Fibroblast of lung (primary cell): ENCODE data around the gene MICAL3. TPM values are rescaled to one million over a fixed set of nuclear protein-coding genes. Genes with fewer than 3 reads are reported as not detected.

Source experiments
- DNase-seq, 2 donors: peaks; one replicate each; pipeline versions ENCODE4 v3.0.0 to v3.0.0-alpha.2; 2010; ENCODE audit warnings: low read depth in 2 of 2
- H2AFZ ChIP-seq: 2 replicates; pipeline ENCODE4 v1.5.1; 2012; ENCODE audit warnings: low read length, control low read depth, inconsistent platforms
- H3K27ac ChIP-seq: 2 replicates; pipeline ENCODE4 v1.5.1; 2011; ENCODE audit warnings: low read length, control low read depth; ENCODE audit not compliant: insufficient read depth
- H3K27me3 ChIP-seq: 2 replicates; pipeline ENCODE4 v1.5.1; 2011; ENCODE audit warnings: mild to moderate bottlenecking, low read length; ENCODE audit not compliant: control insufficient read depth, insufficient read depth
- H3K36me3 ChIP-seq: 2 replicates; pipeline ENCODE4 v1.5.1; 2011; ENCODE audit warnings: low read length; ENCODE audit not compliant: control insufficient read depth, insufficient read depth
- H3K4me1 ChIP-seq: 2 replicates; pipeline ENCODE4 v1.5.1; 2011; ENCODE audit warnings: low read length; ENCODE audit not compliant: control insufficient read depth, insufficient read depth; ENCODE audit errors: extremely low read depth
- H3K4me2 ChIP-seq: 2 replicates; pipeline ENCODE4 v1.5.1; 2011; ENCODE audit warnings: low read length, control low read depth; ENCODE audit not compliant: insufficient read depth; ENCODE audit errors: extremely low read depth
- H3K4me3 ChIP-seq, 4 experiments: fragments of 200-600 bp in 1 of 4; sonication (generic) in 1 of 4; replicated peaks in 1 of 4; 2 replicates each; pipeline ENCODE4 v1.5.1; 2011 to 2016; ENCODE audit warnings: low read length in 4 of 4, low read depth in 3 of 4, mild to moderate bottlenecking in 3 of 4, control low read depth in 2 of 4, inconsistent platforms in 1 of 4, mixed read lengths in 1 of 4; ENCODE audit not compliant: insufficient read depth in 1 of 4; ENCODE audit errors: control extremely low read depth in 1 of 4
- H3K79me2 ChIP-seq: 2 replicates; pipeline ENCODE4 v1.5.1; 2012; ENCODE audit warnings: mild to moderate bottlenecking, low read length, inconsistent platforms; ENCODE audit not compliant: control insufficient read depth, insufficient read depth
- H3K9ac ChIP-seq: 2 replicates; pipeline ENCODE4 v1.5.1; 2011; ENCODE audit warnings: mild to moderate bottlenecking, low read length, control low read depth; ENCODE audit not compliant: insufficient read depth
- H3K9me3 ChIP-seq: 2 replicates; pipeline ENCODE4 v1.5.1; 2012; ENCODE audit warnings: low read depth, low read length; ENCODE audit not compliant: control insufficient read depth, insufficient read depth
- H4K20me1 ChIP-seq: 2 replicates; pipeline ENCODE4 v1.5.1; 2011; ENCODE audit warnings: low read length; ENCODE audit not compliant: control insufficient read depth, insufficient read depth; ENCODE audit errors: extremely low read depth
- EZH2 ChIP-seq: IDR thresholded peaks from 2 replicates; pipeline ENCODE4 v1.5.1; 2012; ENCODE audit warnings: low read length, control low read depth, mild to moderate bottlenecking; ENCODE audit errors: missing control alignments
- polyA plus RNA-seq, 2 donors: library from polyadenylated mRNA; depleted of rRNA in 1 of 2; stranded (reverse) in 1 of 2; unstranded in 1 of 2; fragments of >200 nt; gene quantifications; 2 replicates each; pipeline ENCODE4 v1.2.1, GENCODE V29; 2011 to 2012; ENCODE audit warnings: missing spikeins in 1 of 2
- total RNA-seq: library from RNA; depleted of rRNA; stranded (reverse); fragments of >200 nt; gene quantifications from 2 replicates; pipeline ENCODE4 v1.2.1, GENCODE V29; 2014
- TF ChIP-seq, protein P1 (sequence below), 2 donors: IDR thresholded peaks in 1 of 2; conservative IDR thresholded peaks in 1 of 2; 1 replicate in 1 of 2; 2 replicates in 1 of 2; pipeline ENCODE4 v1.5.1; 2011 to 2012; ENCODE audit warnings: low read length in 2 of 2, control low read depth in 1 of 2, inconsistent platforms in 1 of 2, low read depth in 1 of 2, mild to moderate bottlenecking in 1 of 2

MICAL3 gene
- total and polyA plus RNA-seq, 2 donors (not counting 1 experiment from before 2014, with no cell fraction given): 10.8 to 22.6 TPM

DNA sequence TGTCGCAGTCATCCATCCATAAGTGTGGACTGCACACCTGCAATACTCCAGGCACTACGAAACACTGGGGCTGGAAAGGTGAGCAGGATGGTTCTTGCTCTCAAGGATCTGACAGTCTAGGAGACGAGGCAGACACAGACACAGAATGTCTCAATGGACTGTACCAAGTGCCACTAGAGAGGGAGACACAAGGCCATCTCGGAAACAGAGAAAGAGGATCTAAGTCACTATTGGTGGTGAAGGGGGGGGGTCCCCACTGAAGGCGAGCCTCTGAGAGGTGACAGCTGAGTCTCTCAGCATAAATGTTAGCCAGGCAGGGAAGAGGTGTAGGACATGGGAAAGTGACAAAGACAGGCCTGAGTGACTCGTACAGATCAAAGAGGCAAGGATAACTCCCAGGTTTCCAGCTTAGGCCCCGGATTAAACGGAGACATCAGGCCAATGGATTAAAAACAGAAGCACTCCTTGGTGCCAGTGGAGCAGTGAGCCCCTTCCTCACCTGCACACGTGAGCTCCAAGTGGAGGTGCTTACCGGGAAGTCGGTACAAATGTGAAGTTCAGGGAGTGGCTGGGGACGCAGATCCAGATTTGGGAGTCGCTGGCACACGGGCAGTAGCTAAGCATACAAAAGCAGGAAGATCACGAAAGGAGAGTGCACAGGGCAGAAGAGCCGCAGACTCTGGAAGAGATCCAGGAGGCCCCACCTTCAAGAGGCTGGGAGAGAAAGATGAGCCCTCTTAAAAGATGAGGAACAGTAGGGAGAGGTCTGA, 117.2 kb downstream of the MICAL3 start:
- Histone ChIP-seq H3K9me3 (no peaks in the 10 kb centered on the region), H3K9ac (no peak overlapping the region), H4K20me1 (no peaks in the 10 kb centered on the region), H3K4me3 (no peak overlapping the region), H3K27me3 (no peaks in the 10 kb centered on the region), H3K4me2 (no peak overlapping the region), H3K4me1 (peaks cover 17% of the 10 kb centered on the region), H3K27ac (no peak overlapping the region), H3K36me3 (no peaks in the 10 kb centered on the region), H3K79me2 (peaks cover 19% of the 10 kb centered on the region), H2AFZ (no peak overlapping the region)
- DNase-seq: no peak
- TF ChIP-seq EZH2: no peak
- TF ChIP-seq, protein P1, sequence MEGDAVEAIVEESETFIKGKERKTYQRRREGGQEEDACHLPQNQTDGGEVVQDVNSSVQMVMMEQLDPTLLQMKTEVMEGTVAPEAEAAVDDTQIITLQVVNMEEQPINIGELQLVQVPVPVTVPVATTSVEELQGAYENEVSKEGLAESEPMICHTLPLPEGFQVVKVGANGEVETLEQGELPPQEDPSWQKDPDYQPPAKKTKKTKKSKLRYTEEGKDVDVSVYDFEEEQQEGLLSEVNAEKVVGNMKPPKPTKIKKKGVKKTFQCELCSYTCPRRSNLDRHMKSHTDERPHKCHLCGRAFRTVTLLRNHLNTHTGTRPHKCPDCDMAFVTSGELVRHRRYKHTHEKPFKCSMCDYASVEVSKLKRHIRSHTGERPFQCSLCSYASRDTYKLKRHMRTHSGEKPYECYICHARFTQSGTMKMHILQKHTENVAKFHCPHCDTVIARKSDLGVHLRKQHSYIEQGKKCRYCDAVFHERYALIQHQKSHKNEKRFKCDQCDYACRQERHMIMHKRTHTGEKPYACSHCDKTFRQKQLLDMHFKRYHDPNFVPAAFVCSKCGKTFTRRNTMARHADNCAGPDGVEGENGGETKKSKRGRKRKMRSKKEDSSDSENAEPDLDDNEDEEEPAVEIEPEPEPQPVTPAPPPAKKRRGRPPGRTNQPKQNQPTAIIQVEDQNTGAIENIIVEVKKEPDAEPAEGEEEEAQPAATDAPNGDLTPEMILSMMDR (conservative IDR thresholded peaks at IDR 0.05 in 1 of 2, IDR thresholded peaks at IDR 0.05 in 1 of 2; ENCODE audit: low read depth in 1 of 2, low read length in 2 of 2): no peak

DNA sequence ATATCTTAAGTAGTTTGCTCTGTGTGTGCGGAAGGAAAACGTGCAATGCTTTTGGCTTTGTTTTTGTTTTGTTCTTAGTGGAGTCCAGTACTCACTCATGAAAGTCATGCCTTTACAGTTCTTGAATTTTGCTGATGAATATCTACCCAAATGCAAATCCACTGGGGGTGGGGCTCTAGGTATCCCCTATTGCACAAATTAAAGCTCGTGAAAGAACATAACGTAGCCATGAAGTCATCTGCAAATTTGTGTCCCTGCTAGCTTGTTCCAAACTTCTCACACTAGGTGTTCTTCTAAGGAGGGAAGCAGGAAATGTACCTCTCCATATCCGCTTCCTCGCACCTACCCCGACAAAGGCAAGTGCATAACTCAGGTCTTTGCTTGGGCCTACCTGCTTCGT, 118.9 kb downstream of the MICAL3 start:
- no peaks in the 10 kb centered on the region for H3K27me3 ChIP-seq
- TF ChIP-seq, protein P1 (conservative IDR thresholded peaks at IDR 0.05 in 1 of 2, IDR thresholded peaks at IDR 0.05 in 1 of 2; ENCODE audit: low read depth in 1 of 2, low read length in 2 of 2): no peak
- TF ChIP-seq EZH2: no peak
- H4K20me1 ChIP-seq: no peaks in the 10 kb centered on the region
- peaks cover 17% of the 10 kb centered on the region for H3K79me2 ChIP-seq
- H3K9me3 ChIP-seq: no peaks in the 10 kb centered on the region
- no peak overlapping the region for H3K27ac ChIP-seq
- peaks cover 10% of the 10 kb centered on the region for H3K4me1 ChIP-seq
- DNase-seq: no peak
- no peaks in the 10 kb centered on the region for H3K36me3 ChIP-seq
- no peak overlapping the region for H3K4me3 ChIP-seq
- no peak overlapping the region for H2AFZ ChIP-seq
- no peak overlapping the region for H3K4me2 ChIP-seq
- no peak overlapping the region for H3K9ac ChIP-seq

DNA sequence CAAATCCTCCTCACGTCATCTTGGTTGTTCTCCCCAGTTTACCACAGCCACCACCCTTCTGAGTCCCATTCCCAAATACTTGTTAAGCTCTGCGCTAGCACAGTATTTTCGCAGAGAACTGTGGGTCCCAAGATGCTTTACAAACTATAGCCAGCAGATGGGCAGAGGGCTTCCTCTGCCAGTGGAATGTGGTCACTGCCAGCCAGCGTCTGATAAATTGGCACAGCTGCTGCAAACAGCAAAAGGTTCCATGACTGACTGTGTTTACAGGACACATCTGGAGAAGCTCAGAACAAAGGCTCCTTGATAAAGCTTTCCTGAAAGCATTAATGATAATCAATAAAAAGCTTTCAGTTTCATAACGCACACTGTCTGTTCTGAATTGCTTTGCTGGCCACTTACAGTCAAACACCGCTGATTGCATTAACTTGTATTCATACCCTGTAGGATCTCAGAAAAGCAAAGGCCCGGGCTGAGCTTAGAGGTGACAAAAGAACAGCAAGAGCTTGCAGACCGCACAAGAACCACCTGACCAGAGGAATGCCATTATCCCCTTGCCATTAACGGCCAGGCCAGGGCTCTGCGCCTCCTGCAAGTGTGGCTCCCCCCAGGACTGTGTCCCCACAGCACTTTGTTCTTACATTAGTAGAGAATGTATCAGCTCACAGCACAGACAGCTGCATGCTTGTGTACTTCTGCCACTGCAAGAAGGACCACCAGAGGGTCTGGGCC, 120.6 kb downstream of the MICAL3 start:
- H3K79me2 ChIP-seq: peaks cover 8% of the 10 kb centered on the region
- H3K9me3 ChIP-seq: no peaks in the 10 kb centered on the region
- no peak overlapping the region for H3K9ac ChIP-seq
- H3K27ac ChIP-seq: no peak overlapping the region
- no peaks in the 10 kb centered on the region for H3K36me3 ChIP-seq
- no peaks in the 10 kb centered on the region for H3K27me3 ChIP-seq
- no peak overlapping the region for H2AFZ ChIP-seq
- H3K4me1 ChIP-seq: no peaks in the 10 kb centered on the region
- DNase-seq: no peak
- no peaks in the 10 kb centered on the region for H4K20me1 ChIP-seq
- no peak for TF ChIP-seq EZH2
- TF ChIP-seq, protein P1 (conservative IDR thresholded peaks at IDR 0.05 in 1 of 2, IDR thresholded peaks at IDR 0.05 in 1 of 2; ENCODE audit: low read depth in 1 of 2, low read length in 2 of 2): no peak
- H3K4me3 ChIP-seq: no peak overlapping the region
- H3K4me2 ChIP-seq: no peak overlapping the region
